Measurements from ENCODE around the gene TEX55. TPM values are rescaled to one million over a fixed set of nuclear protein-coding genes. Genes with fewer than 3 reads are reported as not detected.
"Not testable (repeated sequence)": the region's sequence is repeated elsewhere in the genome, so short reads cannot be mapped to it uniquely, and the experiment has no call there.

The TEX55 gene
- total and polyA plus RNA-seq, 3 donors from 2014 or later, result 70.4 to 176 (median 158) TPM

DNA sequence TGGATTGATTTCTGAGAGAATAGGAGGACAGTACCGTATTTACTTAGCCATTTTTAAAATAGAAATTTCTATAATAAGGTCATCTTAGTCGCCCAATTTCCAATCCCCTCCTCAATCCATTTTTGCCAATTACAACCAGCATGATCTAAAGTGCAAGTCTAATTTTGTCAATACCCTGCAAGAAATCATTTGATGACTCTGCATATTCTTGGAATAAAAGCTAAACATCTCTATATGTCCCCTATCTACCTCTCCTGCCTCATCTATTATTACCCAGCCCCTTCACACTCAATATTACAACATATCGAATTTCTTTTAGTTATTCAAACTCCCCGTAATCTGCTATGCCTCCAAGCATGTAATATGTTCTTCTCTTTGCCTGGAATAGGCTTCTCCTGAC is 41.9 kb upstream of the TEX55 start:
- TF ChIP-seq POLR2A (IDR thresholded peaks at IDR 0.05), result no peak
- TF ChIP-seq, protein P1, sequence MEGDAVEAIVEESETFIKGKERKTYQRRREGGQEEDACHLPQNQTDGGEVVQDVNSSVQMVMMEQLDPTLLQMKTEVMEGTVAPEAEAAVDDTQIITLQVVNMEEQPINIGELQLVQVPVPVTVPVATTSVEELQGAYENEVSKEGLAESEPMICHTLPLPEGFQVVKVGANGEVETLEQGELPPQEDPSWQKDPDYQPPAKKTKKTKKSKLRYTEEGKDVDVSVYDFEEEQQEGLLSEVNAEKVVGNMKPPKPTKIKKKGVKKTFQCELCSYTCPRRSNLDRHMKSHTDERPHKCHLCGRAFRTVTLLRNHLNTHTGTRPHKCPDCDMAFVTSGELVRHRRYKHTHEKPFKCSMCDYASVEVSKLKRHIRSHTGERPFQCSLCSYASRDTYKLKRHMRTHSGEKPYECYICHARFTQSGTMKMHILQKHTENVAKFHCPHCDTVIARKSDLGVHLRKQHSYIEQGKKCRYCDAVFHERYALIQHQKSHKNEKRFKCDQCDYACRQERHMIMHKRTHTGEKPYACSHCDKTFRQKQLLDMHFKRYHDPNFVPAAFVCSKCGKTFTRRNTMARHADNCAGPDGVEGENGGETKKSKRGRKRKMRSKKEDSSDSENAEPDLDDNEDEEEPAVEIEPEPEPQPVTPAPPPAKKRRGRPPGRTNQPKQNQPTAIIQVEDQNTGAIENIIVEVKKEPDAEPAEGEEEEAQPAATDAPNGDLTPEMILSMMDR (IDR thresholded peaks at IDR 0.05), result no peak
- intact Hi-C loops (cut with DNase I; ENCODE audit: low total_unique reads), result no loop called here
- Histone ChIP-seq H3K27ac (no peak overlapping the region), H3K9me3 (no peaks in the 10 kb centered on the region), H3K4me1 (no peaks in the 10 kb centered on the region), H3K27me3 (no peaks in the 10 kb centered on the region), H3K36me3 (ENCODE audit: low read depth, missing control alignments) (no peaks in the 10 kb centered on the region), H3K4me3 (no peak overlapping the region)
- WGBS, 2 donors, result 85 to 90% methylated on average over 4 of the region's 4 CpGs
- DNase-seq, result no peak

- H3K36me3 ChIP-seq (ENCODE audit: low read depth, missing control alignments); H3K27ac ChIP-seq; H3K27me3 ChIP-seq; intact Hi-C loops (cut with DNase I; ENCODE audit: low total_unique reads); H3K4me3 ChIP-seq; H3K9me3 ChIP-seq; H3K4me1 ChIP-seq; DNase-seq: not testable (repeated sequence)
- 63 to 74% methylated on average over 3 of the region's 3 CpGs for WGBS, 2 donors
Observed at GRCh38 chr3:119118330-119118729, 27.6 kb upstream of the TEX55 start.

GRCh38 chr3:119120480-119120879 is 25.5 kb upstream of the TEX55 start:
- no peak for TF ChIP-seq POLR2A (IDR thresholded peaks at IDR 0.05)
- Histone ChIP-seq H3K27ac (no peak overlapping the region), H3K9me3 (no peaks in the 10 kb centered on the region), H3K36me3 (ENCODE audit: low read depth, missing control alignments) (no peaks in the 10 kb centered on the region), H3K4me3 (no peak overlapping the region), H3K27me3 (no peaks in the 10 kb centered on the region), H3K4me1 (no peaks in the 10 kb centered on the region)
- intact Hi-C loops (cut with DNase I; ENCODE audit: low total_unique reads), result no loop called here
- whole genome bisulfite sequencing, 2 donors, result 80 to 82% methylated on average over 2 of the region's 2 CpGs
- no peak for DNase-seq

DNA sequence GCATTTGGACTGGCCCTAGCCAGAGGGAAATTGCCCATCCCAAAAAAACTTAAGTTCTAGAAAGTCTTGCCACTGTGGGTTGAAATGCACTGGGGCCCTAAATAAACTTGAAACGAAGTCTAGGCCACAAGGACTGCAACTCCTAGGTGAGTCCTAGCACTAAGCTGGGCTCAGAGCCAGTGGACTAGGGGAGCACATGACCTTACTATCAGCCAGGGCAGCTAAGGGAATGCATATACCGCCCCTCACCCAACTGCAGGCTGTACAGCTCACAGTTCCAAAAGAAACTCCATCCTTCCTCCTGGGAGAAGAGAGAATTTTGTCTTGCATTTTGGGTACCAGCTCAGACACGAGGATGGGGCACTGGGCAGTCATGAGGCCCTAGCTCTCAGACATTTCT is 23.6 kb upstream of the TEX55 start:
- Histone ChIP-seq H3K27me3 (no peaks in the 10 kb centered on the region), H3K9me3 (no peaks in the 10 kb centered on the region), H3K4me1 (no peaks in the 10 kb centered on the region), H3K27ac (no peak overlapping the region), H3K4me3 (no peak overlapping the region), H3K36me3 (ENCODE audit: low read depth, missing control alignments) (no peaks in the 10 kb centered on the region)
- intact Hi-C loops (cut with DNase I; ENCODE audit: low total_unique reads), result no loop called here
- TF ChIP-seq, protein P1 (IDR thresholded peaks at IDR 0.05), result no peak
- no peak for TF ChIP-seq POLR2A (IDR thresholded peaks at IDR 0.05)
- 44 to 56% methylated on average over 3 of the region's 3 CpGs for WGBS, 2 donors
- no peak for DNase-seq

DNA sequence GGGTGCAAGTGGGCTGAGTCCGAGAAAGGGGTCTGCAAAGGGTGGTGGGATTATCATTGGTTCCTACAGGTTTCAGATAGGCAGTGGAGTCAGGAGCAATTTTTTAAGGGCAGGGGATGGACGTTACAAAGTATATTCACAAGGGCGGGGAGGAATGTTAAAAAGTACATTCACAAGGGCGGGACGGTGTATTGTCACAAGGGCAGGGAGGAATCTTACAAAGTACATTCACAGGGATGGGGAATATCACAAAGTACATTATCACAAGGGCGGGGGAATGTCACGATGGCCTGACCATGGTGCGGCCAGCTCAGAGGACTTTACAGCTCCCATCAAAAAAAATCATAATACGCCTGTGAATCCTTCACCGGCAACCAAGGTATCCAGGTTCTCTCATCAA is 20.6 kb upstream of the TEX55 start:
- no peak for DNase-seq
- Histone ChIP-seq H3K4me3 (no peak overlapping the region), H3K27ac (no peak overlapping the region), H3K36me3 (ENCODE audit: low read depth, missing control alignments) (no peaks in the 10 kb centered on the region), H3K4me1 (no peaks in the 10 kb centered on the region), H3K9me3 (no peaks in the 10 kb centered on the region), H3K27me3 (no peaks in the 10 kb centered on the region)
- WGBS, 2 donors, result 74 to 81% methylated on average over 10 of the region's 10 CpGs
- intact Hi-C loops (cut with DNase I; ENCODE audit: low total_unique reads), result no loop called here
- TF ChIP-seq, protein P1 (IDR thresholded peaks at IDR 0.05), result no peak
- TF ChIP-seq POLR2A (IDR thresholded peaks at IDR 0.05), result no peak

DNA sequence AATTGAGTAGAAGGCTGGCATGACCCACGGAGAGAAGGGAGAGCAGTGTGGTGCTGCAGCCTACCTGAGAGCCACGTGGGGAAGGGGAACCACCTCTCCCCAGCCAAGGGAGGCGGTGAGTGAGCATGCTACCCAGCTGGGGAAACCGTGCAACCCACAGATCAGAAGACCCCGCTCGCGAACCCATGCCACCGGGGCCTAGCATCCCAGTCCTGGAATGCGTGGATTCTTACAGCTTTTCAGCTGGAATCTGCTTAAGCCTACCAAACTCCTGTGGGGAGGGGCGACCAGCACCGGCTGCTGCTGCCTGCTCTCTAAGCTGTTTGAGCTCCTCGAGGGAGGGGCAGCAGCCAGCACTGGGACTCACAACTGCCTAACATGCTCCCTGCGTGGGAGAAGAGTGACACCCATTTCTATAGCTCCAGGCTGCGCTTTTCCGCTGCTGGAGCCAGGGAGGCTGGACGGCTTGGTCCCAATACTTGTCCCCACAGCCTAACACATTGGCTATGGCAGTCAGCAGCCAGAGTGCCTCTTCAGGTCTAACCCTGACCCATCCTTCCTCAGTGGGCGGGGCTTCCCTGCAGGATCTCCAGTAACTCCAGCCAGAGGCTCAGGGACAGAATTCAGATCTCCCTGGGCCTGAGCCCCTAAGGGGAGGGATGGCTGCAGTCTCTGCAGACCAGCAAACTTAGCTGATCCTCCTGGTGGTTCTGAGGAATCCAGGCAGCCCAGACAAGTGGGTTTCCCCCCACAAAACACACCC is 20.0 kb upstream of the TEX55 start:
- no peak for TF ChIP-seq POLR2A (IDR thresholded peaks at IDR 0.05)
- TF ChIP-seq, protein P1 (IDR thresholded peaks at IDR 0.05), result no peak
- no peaks in the 10 kb centered on the region for H3K27me3 ChIP-seq

DNA sequence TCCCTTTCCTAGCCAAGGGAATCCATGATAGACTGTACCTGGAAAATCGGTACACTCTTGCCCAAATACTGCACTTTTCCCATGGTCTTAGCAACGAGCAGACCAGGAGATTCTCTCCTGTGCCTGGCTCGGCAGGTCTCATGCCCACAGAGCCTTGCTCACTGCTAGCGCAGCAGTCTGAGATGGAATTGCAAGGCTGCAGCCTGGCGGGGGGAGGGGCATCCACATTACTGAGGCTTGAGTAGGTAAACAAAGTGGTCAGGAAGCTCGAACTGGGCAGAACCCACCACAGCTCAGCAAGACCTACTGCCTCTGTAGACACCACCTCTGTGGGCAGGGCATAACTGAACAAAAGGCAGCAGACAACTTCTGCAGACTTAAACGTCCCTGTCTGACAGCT is 15.7 kb upstream of the TEX55 start:
- H3K9me3 ChIP-seq; H3K27ac ChIP-seq; H3K4me1 ChIP-seq; H3K27me3 ChIP-seq; intact Hi-C loops (cut with DNase I; ENCODE audit: low total_unique reads); H3K4me3 ChIP-seq; DNase-seq; H3K36me3 ChIP-seq (ENCODE audit: low read depth, missing control alignments): not testable (repeated sequence)
- 49 to 88% methylated on average over 3 to 7 of the region's 7 CpGs for WGBS, 2 donors

More for the DNA sequence above, 20.0 kb upstream of the TEX55 start:
- H3K36me3 ChIP-seq (ENCODE audit: low read depth, missing control alignments), result no peaks in the 10 kb centered on the region
- H3K4me3 ChIP-seq, result no peak overlapping the region
- no peak overlapping the region for H3K27ac ChIP-seq
- intact Hi-C loops (cut with DNase I; ENCODE audit: low total_unique reads), result no loop called here
- H3K4me1 ChIP-seq, result no peaks in the 10 kb centered on the region
- 50 to 65% methylated on average over 8 to 17 of the region's 17 CpGs for WGBS, 2 donors
- DNase-seq, result no peak
- no peaks in the 10 kb centered on the region for H3K9me3 ChIP-seq

- H3K27me3 ChIP-seq; H3K4me3 ChIP-seq; H3K27ac ChIP-seq; H3K9me3 ChIP-seq; H3K36me3 ChIP-seq (ENCODE audit: low read depth, missing control alignments); DNase-seq; H3K4me1 ChIP-seq; intact Hi-C loops (cut with DNase I; ENCODE audit: low total_unique reads): not testable (repeated sequence)
- 95 to 100% methylated on average over 4 of the region's 4 CpGs for WGBS, 2 donors
Observed at GRCh38 chr3:119132291-119132690, 13.7 kb upstream of the TEX55 start.
